Panc1 (cell line): ENCODE measurements around the gene STARD13. TPM values are rescaled to one million over a fixed set of nuclear protein-coding genes. Genes with fewer than 3 reads are reported as not detected.

Source experiments
- ATAC-seq: fragments of 200-7000 bp; cut with Tn5 transposase; 2 replicates; pipeline ENCODE4 v1.9.1; 2020; ENCODE audit warnings: mild to moderate bottlenecking, moderate library complexity
- BruUV-seq: library from RNA; stranded (reverse); fragments of 400-500 nt; replicated peaks from 2 replicates; lab custom pipeline; 2021; lab: Mats Ljungman, UMichigan
- CTCF ChIA-PET: fragments of 300-600 bp; sonication (Branson Sonifier 250); formaldehyde crosslinking; loops from one replicate; lab custom pipeline; 2022; ENCODE audit warnings: antibody characterized with exemption; lab: Charles Lee
- POLR2A ChIA-PET: fragments of 300-600 bp; sonication (Branson Sonifier 250); formaldehyde crosslinking; loops from one replicate; lab custom pipeline; 2022; ENCODE audit warnings: antibody characterized with exemption; lab: Charles Lee
- DNase-seq: peaks from one replicate; pipeline ENCODE4 v3.0.0-alpha.2; 2010; ENCODE audit warnings: low read depth, low spot score
- H3K27ac ChIP-seq: 2 replicates; pipeline ENCODE4 v1.5.1; 2011; ENCODE audit warnings: mild to moderate bottlenecking, low read length, inconsistent platforms
- H3K27me3 ChIP-seq: fragments of 200-500 bp; sonication (Bioruptor generic); 2 replicates; pipeline ENCODE4 v1.6.0; 2014; ENCODE audit warnings: low read length, inconsistent platforms; ENCODE audit not compliant: control insufficient read depth, insufficient read depth
- H3K36me3 ChIP-seq: fragments of 200-500 bp; sonication (Bioruptor generic); 2 replicates; pipeline ENCODE4 v1.5.1; 2014; ENCODE audit warnings: inconsistent platforms, mild to moderate bottlenecking, low read length, moderate library complexity; ENCODE audit not compliant: control insufficient read depth, insufficient read depth
- H3K4me1 ChIP-seq: 2 replicates; pipeline ENCODE4 v1.5.1; 2011; ENCODE audit warnings: inconsistent platforms, mild to moderate bottlenecking, low read length, moderate library complexity; ENCODE audit not compliant: control insufficient read depth, insufficient read depth
- H3K4me3 ChIP-seq, 2 experiments: 2 replicates each; pipeline ENCODE4 v1.5.1; 2011 to 2012; ENCODE audit warnings: low read depth in 2 of 2, low read length in 2 of 2, mild to moderate bottlenecking in 2 of 2, inconsistent platforms in 1 of 2, moderate library complexity in 1 of 2
- H3K9me3 ChIP-seq: fragments of 200-500 bp; sonication (Bioruptor generic); 2 replicates; pipeline ENCODE4 v1.5.1; 2014; ENCODE audit warnings: low read depth, mild to moderate bottlenecking, inconsistent platforms, low read length, moderate library complexity; ENCODE audit not compliant: control insufficient read depth, insufficient read depth
- POLR2AphosphoS5 ChIP-seq: IDR thresholded peaks from 2 replicates; pipeline ENCODE4 v1.6.1; 2012; ENCODE audit warnings: mild to moderate bottlenecking, low read depth, low read length, moderate library complexity
- SIN3A ChIP-seq: IDR thresholded peaks from 2 replicates; pipeline ENCODE4 v1.6.1; 2012; ENCODE audit warnings: low read depth, mild to moderate bottlenecking, low read length, moderate library complexity, borderline replicate concordance; ENCODE audit not compliant: insufficient read depth
- TCF7L2 ChIP-seq: IDR thresholded peaks from 2 replicates; pipeline ENCODE4 v1.6.1; 2011; ENCODE audit warnings: mild to moderate bottlenecking, low read depth, low read length, inconsistent platforms
- in situ Hi-C: cut with HindIII; loops from 2 replicates; pipeline ENCODE4 v1.10.0; 2016; ENCODE audit warnings: low sequenced_read_pairs, low pct_unique_long_range_greater_than_20kb
- intact Hi-C: fragments of 100-400 bp; cut with micrococcal nuclease; formaldehyde crosslinking; loops from one replicate; pipeline ENCODE4 v1.10.0; 2022; ENCODE audit not compliant: unreplicated experiment
- total RNA-seq: library from RNA; stranded (reverse); gene quantifications from one replicate; pipeline ENCODE4 v1.2.1, GENCODE V29; 2021; ENCODE audit not compliant: unreplicated experiment
- TF ChIP-seq, protein P1 (sequence below), 2 experiments: IDR thresholded peaks; 2 replicates each; pipeline ENCODE4 v1.6.1; 2011 to 2012; ENCODE audit warnings: low read depth in 2 of 2, control low read depth in 1 of 2, low read length in 1 of 2, mild to moderate bottlenecking in 1 of 2, moderate library complexity in 1 of 2; ENCODE audit not compliant: insufficient read depth in 1 of 2
- TF ChIP-seq, protein P2 (sequence below): fragments of 450-650 bp; IDR thresholded peaks from 2 replicates; pipeline ENCODE4 v1.5.1; 2017; ENCODE audit warnings: mild to moderate bottlenecking

STARD13 gene
- total RNA-seq, 1 experiment from 2014 or later = 6.5 TPM

DNA sequence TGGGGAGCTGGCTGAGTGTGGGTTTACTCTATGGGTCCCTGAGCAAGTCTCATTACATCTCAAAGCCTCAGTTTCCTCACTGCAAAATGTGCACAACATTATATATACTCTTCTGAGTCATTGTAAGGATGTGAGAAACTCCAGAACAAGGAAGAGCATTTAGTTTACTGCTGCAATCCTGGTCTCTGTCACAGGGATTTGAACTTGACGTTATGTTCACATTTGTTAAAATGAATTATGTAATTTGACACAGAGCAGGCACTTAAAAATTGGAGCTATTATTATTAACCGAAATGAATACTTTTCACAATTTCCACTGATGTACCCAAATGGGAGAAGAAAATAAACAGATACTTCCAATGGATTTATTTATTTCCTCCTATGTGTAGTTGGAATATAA lies 101.0 kb downstream of the STARD13 start:
- no peak overlapping the region for H3K27ac ChIP-seq
- no TSS peak for BruUV-seq
- H3K9me3 ChIP-seq = no peaks in the 10 kb centered on the region
- no peak for DNase-seq
- ChIA-PET CTCF (no interaction called here), POLR2A (no interaction called here)
- TF ChIP-seq, protein P1, sequence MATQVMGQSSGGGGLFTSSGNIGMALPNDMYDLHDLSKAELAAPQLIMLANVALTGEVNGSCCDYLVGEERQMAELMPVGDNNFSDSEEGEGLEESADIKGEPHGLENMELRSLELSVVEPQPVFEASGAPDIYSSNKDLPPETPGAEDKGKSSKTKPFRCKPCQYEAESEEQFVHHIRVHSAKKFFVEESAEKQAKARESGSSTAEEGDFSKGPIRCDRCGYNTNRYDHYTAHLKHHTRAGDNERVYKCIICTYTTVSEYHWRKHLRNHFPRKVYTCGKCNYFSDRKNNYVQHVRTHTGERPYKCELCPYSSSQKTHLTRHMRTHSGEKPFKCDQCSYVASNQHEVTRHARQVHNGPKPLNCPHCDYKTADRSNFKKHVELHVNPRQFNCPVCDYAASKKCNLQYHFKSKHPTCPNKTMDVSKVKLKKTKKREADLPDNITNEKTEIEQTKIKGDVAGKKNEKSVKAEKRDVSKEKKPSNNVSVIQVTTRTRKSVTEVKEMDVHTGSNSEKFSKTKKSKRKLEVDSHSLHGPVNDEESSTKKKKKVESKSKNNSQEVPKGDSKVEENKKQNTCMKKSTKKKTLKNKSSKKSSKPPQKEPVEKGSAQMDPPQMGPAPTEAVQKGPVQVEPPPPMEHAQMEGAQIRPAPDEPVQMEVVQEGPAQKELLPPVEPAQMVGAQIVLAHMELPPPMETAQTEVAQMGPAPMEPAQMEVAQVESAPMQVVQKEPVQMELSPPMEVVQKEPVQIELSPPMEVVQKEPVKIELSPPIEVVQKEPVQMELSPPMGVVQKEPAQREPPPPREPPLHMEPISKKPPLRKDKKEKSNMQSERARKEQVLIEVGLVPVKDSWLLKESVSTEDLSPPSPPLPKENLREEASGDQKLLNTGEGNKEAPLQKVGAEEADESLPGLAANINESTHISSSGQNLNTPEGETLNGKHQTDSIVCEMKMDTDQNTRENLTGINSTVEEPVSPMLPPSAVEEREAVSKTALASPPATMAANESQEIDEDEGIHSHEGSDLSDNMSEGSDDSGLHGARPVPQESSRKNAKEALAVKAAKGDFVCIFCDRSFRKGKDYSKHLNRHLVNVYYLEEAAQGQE (IDR thresholded peaks at IDR 0.05; ENCODE audit: insufficient read depth in 1 of 2, low read depth in 2 of 2, low read length in 1 of 2) = no peak
- TF ChIP-seq, protein P2, sequence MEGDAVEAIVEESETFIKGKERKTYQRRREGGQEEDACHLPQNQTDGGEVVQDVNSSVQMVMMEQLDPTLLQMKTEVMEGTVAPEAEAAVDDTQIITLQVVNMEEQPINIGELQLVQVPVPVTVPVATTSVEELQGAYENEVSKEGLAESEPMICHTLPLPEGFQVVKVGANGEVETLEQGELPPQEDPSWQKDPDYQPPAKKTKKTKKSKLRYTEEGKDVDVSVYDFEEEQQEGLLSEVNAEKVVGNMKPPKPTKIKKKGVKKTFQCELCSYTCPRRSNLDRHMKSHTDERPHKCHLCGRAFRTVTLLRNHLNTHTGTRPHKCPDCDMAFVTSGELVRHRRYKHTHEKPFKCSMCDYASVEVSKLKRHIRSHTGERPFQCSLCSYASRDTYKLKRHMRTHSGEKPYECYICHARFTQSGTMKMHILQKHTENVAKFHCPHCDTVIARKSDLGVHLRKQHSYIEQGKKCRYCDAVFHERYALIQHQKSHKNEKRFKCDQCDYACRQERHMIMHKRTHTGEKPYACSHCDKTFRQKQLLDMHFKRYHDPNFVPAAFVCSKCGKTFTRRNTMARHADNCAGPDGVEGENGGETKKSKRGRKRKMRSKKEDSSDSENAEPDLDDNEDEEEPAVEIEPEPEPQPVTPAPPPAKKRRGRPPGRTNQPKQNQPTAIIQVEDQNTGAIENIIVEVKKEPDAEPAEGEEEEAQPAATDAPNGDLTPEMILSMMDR = no peak
- no peak for TF ChIP-seq TCF7L2
- no peak for TF ChIP-seq SIN3A
- no peak for TF ChIP-seq POLR2AphosphoS5
- in situ Hi-C loops (no loop called here), intact Hi-C loops (no loop called here)
- peaks cover 3% of the 10 kb centered on the region; the same call in 1 of the 2 replicates for H3K4me1 ChIP-seq
- no peaks in the 10 kb centered on the region for H3K27me3 ChIP-seq
- H3K36me3 ChIP-seq = no peaks in the 10 kb centered on the region
- no peak overlapping the region for H3K4me3 ChIP-seq
- no peak for ATAC-seq

DNA sequence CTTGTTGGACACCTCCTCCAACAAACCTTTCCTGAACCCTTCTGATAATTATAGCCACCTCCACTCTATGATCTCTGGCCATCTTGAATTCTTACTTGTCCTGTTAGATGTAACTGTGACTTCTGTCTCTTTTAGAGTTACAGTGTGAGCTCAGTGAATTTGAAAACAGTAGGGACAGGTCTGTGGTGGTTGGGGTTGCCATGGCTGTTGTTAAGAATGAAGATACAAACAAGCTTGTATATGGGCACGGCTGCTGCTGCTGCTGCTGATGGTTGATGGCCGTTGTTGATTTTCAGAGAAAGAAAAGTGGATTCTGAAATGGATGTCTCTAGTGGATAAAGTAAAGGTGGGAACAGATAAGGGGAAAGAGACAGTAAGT lies 101.5 kb downstream of the STARD13 start:
- no peaks in the 10 kb centered on the region for H3K27me3 ChIP-seq
- H3K36me3 ChIP-seq = no peaks in the 10 kb centered on the region
- no peak overlapping the region for H3K4me3 ChIP-seq
- DNase-seq = no peak
- ChIA-PET POLR2A (no interaction called here), CTCF (interaction anchor here (0.6 kb wide), 1 partner anchor 506 kb away, joined by 3 read pairs; no protein-coding TSS in a partner anchor)
- TF ChIP-seq, protein P1 (IDR thresholded peaks at IDR 0.05; ENCODE audit: insufficient read depth in 1 of 2, low read depth in 2 of 2, low read length in 1 of 2) = no peak
- TF ChIP-seq TCF7L2 = no peak
- no peak for TF ChIP-seq SIN3A
- TF ChIP-seq, protein P2 = no peak
- TF ChIP-seq POLR2AphosphoS5 = no peak
- no peak overlapping the region for H3K27ac ChIP-seq
- in situ Hi-C loops = no loop called here
- no peak for ATAC-seq
- intact Hi-C loops = no loop called here
- no peaks in the 10 kb centered on the region for H3K9me3 ChIP-seq
- H3K4me1 ChIP-seq = peaks cover 3% of the 10 kb centered on the region; the same call in 1 of the 2 replicates
- BruUV-seq = no TSS peak
